Peyer's patch (tissue), 4 donors: ENCODE measurements around the gene CAV3. TPM values are rescaled to one million over a fixed set of nuclear protein-coding genes. Genes with fewer than 3 reads are reported as not detected.
"Not testable (repeated sequence)": the region's sequence is repeated elsewhere in the genome, so short reads cannot be mapped to it uniquely, and the experiment has no call there.

Experiments
- DNase-seq, 3 donors: peaks; one replicate each; pipeline ENCODE4 v3.0.0-alpha.2; 2017 to 2019
- H3K27ac ChIP-seq, 4 donors: fragments of 200-600 bp; sonication (generic); one replicate each; pipeline ENCODE4 v1.5.1; 2016 to 2019
- H3K27me3 ChIP-seq, 2 donors: fragments of 200-600 bp; sonication (generic); one replicate each; pipeline ENCODE4 v1.5.1; 2019
- H3K36me3 ChIP-seq, 3 donors: fragments of 200-600 bp; sonication (generic); one replicate each; pipeline ENCODE4 v1.5.1; 2016 to 2019
- H3K4me1 ChIP-seq, 4 donors: fragments of 200-600 bp; sonication (generic); one replicate each; pipeline ENCODE4 v1.5.1; 2016 to 2019
- H3K4me3 ChIP-seq, 4 donors: fragments of 200-600 bp; sonication (generic); 1 replicate in 3 of 4; 2 replicates in 1 of 4; pipeline ENCODE4 v1.5.1; 2016 to 2019; ENCODE audit warnings: mild to moderate bottlenecking in 1 of 4
- H3K9me3 ChIP-seq, 4 donors: fragments of 200-600 bp; sonication (generic); one replicate each; pipeline ENCODE4 v1.5.1; 2016 to 2019; ENCODE audit warnings: mild to moderate bottlenecking in 1 of 4
- CTCF ChIP-seq, 6 experiments: fragments of 450-650 bp in 4 of 6; fragments of 200-600 bp in 2 of 6; sonication (generic) in 1 of 6; IDR thresholded peaks; one replicate each; pipeline ENCODE4 v1.5.1; 2017 to 2019; ENCODE audit warnings: antibody characterized with exemption in 6 of 6, mild to moderate bottlenecking in 3 of 6, moderate library complexity in 1 of 6
- POLR2A ChIP-seq, 2 donors: fragments of 450-650 bp; IDR thresholded peaks; one replicate each; pipeline ENCODE4 v1.5.1; 2017; ENCODE audit warnings: antibody characterized with exemption in 2 of 2, mild to moderate bottlenecking in 2 of 2, moderate library complexity in 2 of 2
- total RNA-seq, 4 donors: library from RNA; depleted of rRNA; stranded (reverse); fragments of >200 nt; gene quantifications; one replicate each; pipeline ENCODE4 v1.1.0, GENCODE V29; 2016

The CAV3 gene
- total RNA-seq = not detected

- no peak for TF ChIP-seq POLR2A (IDR thresholded peaks at IDR 0.05)
- DNase-seq = no peak
- no peaks in the 10 kb centered on the region for H3K36me3 ChIP-seq
- no peaks in the 10 kb centered on the region for H3K27me3 ChIP-seq
- no peak within 1 kb of the TSS for H3K4me3 ChIP-seq
- H3K27ac ChIP-seq = no peak within 1 kb of the TSS
- no peaks in the 10 kb centered on the region for H3K9me3 ChIP-seq
- no peaks in the 10 kb centered on the region for H3K4me1 ChIP-seq
Observed at GRCh38 chr3:8733332-8734094, at the start of gene CAV3. TSS of gene CAV3 (plus strand) at chr3:8733802. CDS start at chr3:8733877, 75 bp downstream.

- not testable (repeated sequence) for H3K27me3 ChIP-seq, H3K9me3 ChIP-seq, H3K4me1 ChIP-seq, H3K36me3 ChIP-seq, H3K4me3 ChIP-seq, H3K27ac ChIP-seq, DNase-seq
Observed at GRCh38 chr3:8684992-8685391, 48.6 kb upstream of the CAV3 start.

- not testable (repeated sequence) for H3K27me3 ChIP-seq, H3K27ac ChIP-seq, H3K4me1 ChIP-seq, DNase-seq, H3K4me3 ChIP-seq, H3K9me3 ChIP-seq, H3K36me3 ChIP-seq
Observed at GRCh38 chr3:8691295-8691694, 42.3 kb upstream of the CAV3 start.

GRCh38 chr3:8702560-8702959 lies 31.0 kb upstream of the CAV3 start:
- no peak for DNase-seq
- no peaks in the 10 kb centered on the region for H3K27me3 ChIP-seq
- no peak for TF ChIP-seq CTCF (IDR thresholded peaks at IDR 0.05)
- H3K9me3 ChIP-seq = peaks cover 0 to 6% (median 0%) of the 10 kb centered on the region in 4 donors
- no peaks in the 10 kb centered on the region for H3K4me1 ChIP-seq
- no peaks in the 10 kb centered on the region for H3K36me3 ChIP-seq
- no peak overlapping the region for H3K27ac ChIP-seq
- no peak overlapping the region for H3K4me3 ChIP-seq

- TF ChIP-seq CTCF (IDR thresholded peaks at IDR 0.05) (no peak), POLR2A (IDR thresholded peaks at IDR 0.05) (no peak)
- DNase-seq = no peak
- Histone ChIP-seq H3K4me3 (no peak overlapping the region), H3K9me3 (peaks cover 0 to 6% (median 0%) of the 10 kb centered on the region in 4 donors), H3K27ac (no peak overlapping the region), H3K27me3 (no peaks in the 10 kb centered on the region), H3K36me3 (no peaks in the 10 kb centered on the region), H3K4me1 (no peaks in the 10 kb centered on the region)
Observed at GRCh38 chr3:8705575-8705974, 28.0 kb upstream of the CAV3 start.

- Histone ChIP-seq H3K27me3 (no peaks in the 10 kb centered on the region), H3K36me3 (no peaks in the 10 kb centered on the region), H3K4me1 (no peaks in the 10 kb centered on the region), H3K9me3 (peaks cover 0 to 6% (median 0%) of the 10 kb centered on the region in 4 donors), H3K4me3 (no peak overlapping the region), H3K27ac (no peak overlapping the region)
- TF ChIP-seq CTCF (IDR thresholded peaks at IDR 0.05) = no peak
- no peak for TF ChIP-seq POLR2A (IDR thresholded peaks at IDR 0.05)
- DNase-seq = no peak
Observed at GRCh38 chr3:8709287-8709686, 24.3 kb upstream of the CAV3 start.

- Histone ChIP-seq H3K4me3 (no peak overlapping the region), H3K27me3 (no peaks in the 10 kb centered on the region), H3K36me3 (no peaks in the 10 kb centered on the region), H3K4me1 (no peaks in the 10 kb centered on the region), H3K9me3 (peaks cover 0 to 6% (median 0%) of the 10 kb centered on the region in 4 donors), H3K27ac (no peak overlapping the region)
- no peak for TF ChIP-seq POLR2A (IDR thresholded peaks at IDR 0.05)
- TF ChIP-seq CTCF (IDR thresholded peaks at IDR 0.05) = no peak
- no peak for DNase-seq
Observed at GRCh38 chr3:8709801-8710507, 23.6 kb upstream of the CAV3 start.
